ENCODE measurements around the gene SPG7. TPM values are rescaled to one million over a fixed set of nuclear protein-coding genes. Genes with fewer than 3 reads are reported as not detected.

SPG7 gene
- total RNA-seq, 2 donors from 2014 or later, result 85.6 to 105 TPM

GRCh38 chr16:89601906-89602272 lies 93.7 kb downstream of the SPG7 start:
- DNase-seq, result no peak
- no peaks in the 10 kb centered on the region for H3K9me3 ChIP-seq
- H3K27ac ChIP-seq, result no peak overlapping the region
- no peaks in the 10 kb centered on the region for H3K4me1 ChIP-seq
- H3K4me3 ChIP-seq, result no peak overlapping the region
- H3K36me3 ChIP-seq, result no peaks in the 10 kb centered on the region
- H3K27me3 ChIP-seq, result peaks cover 9% of the 10 kb centered on the region
- intact Hi-C loops (cut with DNase I), result no loop called here
- no peak overlapping the region for H3K9ac ChIP-seq (ENCODE audit: low read depth in 2 of 2, low read length in 2 of 2)
- TF ChIP-seq CTCF (IDR thresholded peaks at IDR 0.05), result no peak

GRCh38 chr16:89602273-89602951 lies 94.2 kb downstream of the SPG7 start:
- peaks cover 9% of the 10 kb centered on the region for H3K27me3 ChIP-seq
- no peaks in the 10 kb centered on the region for H3K9me3 ChIP-seq
- no peaks in the 10 kb centered on the region for H3K36me3 ChIP-seq
- H3K4me1 ChIP-seq, result no peaks in the 10 kb centered on the region
- H3K27ac ChIP-seq, result no peak overlapping the region
- H3K9ac ChIP-seq (ENCODE audit: low read depth in 2 of 2, low read length in 2 of 2), result no peak overlapping the region
- no peak overlapping the region for H3K4me3 ChIP-seq
- no peak for TF ChIP-seq CTCF (IDR thresholded peaks at IDR 0.05)
- DNase-seq, result no peak
- intact Hi-C loops (cut with DNase I), result no loop called here

- Histone ChIP-seq H3K9me3 (no peaks in the 10 kb centered on the region), H3K27ac (no peak overlapping the region), H3K27me3 (peaks cover 9% of the 10 kb centered on the region), H3K9ac (ENCODE audit: low read depth in 2 of 2, low read length in 2 of 2) (no peak overlapping the region), H3K4me1 (no peaks in the 10 kb centered on the region), H3K36me3 (no peaks in the 10 kb centered on the region), H3K4me3 (no peak overlapping the region)
- intact Hi-C loops (cut with DNase I), result no loop called here
- TF ChIP-seq CTCF (IDR thresholded peaks at IDR 0.05), result no peak
- no peak for DNase-seq
Observed at GRCh38 chr16:89602952-89603590, 94.9 kb downstream of the SPG7 start.

DNA sequence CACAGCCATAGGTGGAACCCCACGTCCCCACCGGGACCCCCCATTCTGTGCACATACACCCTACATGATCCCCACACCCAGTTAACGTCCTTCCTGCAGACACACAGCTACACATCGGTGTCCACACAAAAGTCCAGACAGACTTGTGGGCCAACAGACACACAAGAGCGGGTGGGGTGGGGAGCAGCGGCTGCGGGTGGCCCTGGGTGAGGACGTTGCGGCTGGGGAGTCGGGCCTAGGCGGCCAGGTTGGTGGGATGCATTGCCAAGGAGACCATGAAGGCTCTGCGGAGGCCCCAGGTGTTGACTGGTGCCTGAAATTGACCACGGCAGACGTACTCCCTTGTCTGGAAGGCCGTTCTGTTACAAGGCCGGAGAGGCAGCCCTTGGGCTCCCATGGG lies 96.6 kb downstream of the SPG7 start:
- Histone ChIP-seq H3K4me1 (peaks cover 5% of the 10 kb centered on the region), H3K9ac (ENCODE audit: low read depth in 2 of 2, low read length in 2 of 2) (no peak overlapping the region), H3K36me3 (no peaks in the 10 kb centered on the region), H3K27me3 (peaks cover 9% of the 10 kb centered on the region), H3K27ac (no peak overlapping the region), H3K9me3 (no peaks in the 10 kb centered on the region), H3K4me3 (no peak overlapping the region)
- no peak for DNase-seq
- intact Hi-C loops (cut with DNase I), result no loop called here
- no peak for TF ChIP-seq CTCF (IDR thresholded peaks at IDR 0.05)

DNA sequence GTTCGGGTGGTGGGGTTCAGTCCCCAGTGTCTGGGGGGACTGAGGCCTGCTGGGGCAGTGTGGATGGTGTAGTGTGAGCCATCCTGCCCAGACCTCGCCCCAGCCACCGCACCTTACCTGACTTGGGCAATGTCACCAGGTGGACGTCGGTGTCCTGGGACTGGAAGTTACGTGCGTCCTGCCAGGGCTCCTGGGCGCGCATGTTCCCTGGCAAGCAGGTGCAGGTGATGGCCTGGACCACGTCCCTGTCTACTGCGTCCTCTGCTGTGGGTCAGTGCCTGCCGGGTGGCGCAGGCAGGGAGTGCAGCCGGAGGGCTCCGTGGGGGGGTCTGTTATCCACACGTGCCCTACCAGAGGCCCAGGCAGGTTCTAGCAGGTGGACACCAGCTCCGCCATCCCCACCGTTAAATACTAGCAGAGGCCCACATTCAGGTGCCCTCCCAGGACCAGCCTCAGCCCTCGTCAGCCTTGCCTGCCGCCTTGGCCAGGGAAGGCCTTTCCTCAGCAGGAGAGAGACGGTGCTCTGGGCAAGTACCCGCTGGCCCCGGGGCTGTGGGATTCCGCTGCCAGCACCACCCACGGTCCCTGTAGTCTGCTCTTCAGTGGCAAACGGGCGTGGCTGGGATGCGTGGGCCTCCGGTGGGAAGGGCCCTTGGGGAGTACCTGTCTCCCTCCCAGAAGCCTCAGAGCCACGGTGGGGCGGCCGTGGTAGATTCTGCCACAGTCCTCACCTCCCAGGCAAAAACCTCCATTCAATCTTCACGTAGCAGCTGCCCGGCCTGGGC lies 97.2 kb downstream of the SPG7 start:
- no peak overlapping the region for H3K27ac ChIP-seq
- no peaks in the 10 kb centered on the region for H3K36me3 ChIP-seq
- no peak overlapping the region for H3K9ac ChIP-seq (ENCODE audit: low read depth in 2 of 2, low read length in 2 of 2)
- peaks cover 5% of the 10 kb centered on the region for H3K4me1 ChIP-seq
- H3K9me3 ChIP-seq, result no peaks in the 10 kb centered on the region
- no peak for DNase-seq
- peaks cover 12% of the 10 kb centered on the region for H3K27me3 ChIP-seq
- intact Hi-C loops (cut with DNase I), result no loop called here
- TF ChIP-seq CTCF (IDR thresholded peaks at IDR 0.05), result no peak
- no peak overlapping the region for H3K4me3 ChIP-seq

Data from colonic mucosa (tissue), 4 donors.